ENCODE results near the gene BBOF1. TPM values are rescaled to one million over a fixed set of nuclear protein-coding genes. Genes with fewer than 3 reads are reported as not detected.

Gene BBOF1
- total and polyA plus RNA-seq, 2 donors (not counting 3 experiments of a cell fraction or from before 2014, with no cell fraction given) = 0.63 to 2.3 TPM

GRCh38 chr14:74015963-74016362 lies 3.2 kb upstream of the BBOF1 start:
- Histone ChIP-seq H3K9ac (replicated peaks; ENCODE audit: extremely low read depth, insufficient read depth, low read length) (no peak overlapping the region), H3K27me3 (ENCODE audit: control insufficient read depth in 2 of 2, insufficient read depth in 2 of 2, low read length in 2 of 2) (no peaks in the 10 kb centered on the region), H2AFZ (ENCODE audit: low read depth, low read length) (no peak overlapping the region), H3K4me3 (replicated peaks in 1 of 3; ENCODE audit: insufficient read depth in 1 of 3, low read depth in 1 of 3, low read length in 3 of 3) (no peak overlapping the region), H4K20me1 (replicated peaks; ENCODE audit: control insufficient read depth, extremely low read depth, insufficient read depth, low read length) (no peaks in the 10 kb centered on the region), H3K36me3 (ENCODE audit: control insufficient read depth in 2 of 2, extremely low read depth in 1 of 2, insufficient read depth in 2 of 2, low read length in 2 of 2) (peaks cover 0 to 2% of the 10 kb centered on the region in 2 experiments), H3K79me2 (ENCODE audit: control insufficient read depth, insufficient read depth, low read length) (no peaks in the 10 kb centered on the region), H3K9me1 (replicated peaks; ENCODE audit: control insufficient read depth, extremely low read depth, insufficient read depth, low read length) (no peaks in the 10 kb centered on the region), H3K4me2 (ENCODE audit: insufficient read depth, low read length) (no peak overlapping the region), H3K9me3 (replicated peaks; ENCODE audit: control insufficient read depth, insufficient read depth, low read length) (no peaks in the 10 kb centered on the region), H3K27ac (ENCODE audit: insufficient read depth, low read depth, low read length) (no peak overlapping the region), H3K4me1 (ENCODE audit: control insufficient read depth, extremely low read depth, insufficient read depth, low read length) (peaks cover 13% of the 10 kb centered on the region)
- DNase-seq (ENCODE audit: low read depth, low spot score) (no peak), FAIRE-seq (no peak)
- CTCF ChIA-PET = no interaction called here
- TF ChIP-seq EZH2 (IDR thresholded peaks at IDR 0.05; ENCODE audit: borderline replicate concordance, low read depth, low read length, severe bottlenecking) (no peak), POLR2A (IDR thresholded peaks at IDR 0.05; ENCODE audit: low read depth, low read length) (no peak), GATA2 (IDR thresholded peaks at IDR 0.05; ENCODE audit: insufficient read depth, insufficient read length, low read depth, low read length) (no peak), JUN (IDR thresholded peaks at IDR 0.05; ENCODE audit: borderline replicate concordance, insufficient read depth, insufficient read length, low read depth) (no peak), FOS (IDR thresholded peaks at IDR 0.05; ENCODE audit: borderline replicate concordance, insufficient read depth, low read length) (no peak), MAX (IDR thresholded peaks at IDR 0.05; ENCODE audit: insufficient read depth, insufficient read length) (no peak), POLR2AphosphoS5 (IDR thresholded peaks at IDR 0.05; ENCODE audit: insufficient read depth, low read depth, low read length) (no peak), CTCF (IDR thresholded peaks at IDR 0.05; ENCODE audit: extremely low read depth in 1 of 2, insufficient read depth in 1 of 2, low read depth in 1 of 2, low read length in 2 of 2) (no peak), MYC (IDR thresholded peaks at IDR 0.05; ENCODE audit: low read depth, low read length) (no peak)
- intact Hi-C loops (cut with micrococcal nuclease) (no loop called here), dilution Hi-C loops (cut with MboI; ENCODE audit: extremely low pct_ligation_motif_present, low sequenced_read_pairs) (no loop called here)
- BruUV-seq (replicated peaks) = no TSS peak
- POLR2A ChIA-PET = no interaction called here

Data from endothelial cell of umbilical vein (primary cell).